Muscle of back (tissue), 11 donors: Measurements from ENCODE around the gene SLC25A21. TPM values are rescaled to one million over a fixed set of nuclear protein-coding genes. Genes with fewer than 3 reads are reported as not detected.
"Not testable (repeated sequence)": the region's sequence is repeated elsewhere in the genome, so short reads cannot be mapped to it uniquely, and the experiment has no call there.

ENCODE experiments used
- DNase-seq, 3 donors: peaks; one replicate each; pipeline versions ENCODE4 v3.0.0 to v3.0.0-alpha.2; 2013
- polyA plus RNA-seq, 10 donors: library from polyadenylated mRNA; unstranded; fragments of 120-200 nt; gene quantifications; one replicate each; pipeline ENCODE4 v1.2.1, GENCODE V29; 2013; ENCODE audit not compliant: insufficient read length in 10 of 10

Gene SLC25A21
- polyA plus RNA-seq, 10 donors, result 1.3 to 2.2 (median 1.6) TPM

GRCh38 chr14:36827861-36828260, 344.5 kb downstream of the SLC25A21 start:
- no peak for DNase-seq

GRCh38 chr14:36826614-36827013, 345.8 kb downstream of the SLC25A21 start:
- DNase-seq, result no peak

- DNase-seq, result no peak
Observed at GRCh38 chr14:36824854-36825253, 347.6 kb downstream of the SLC25A21 start.

GRCh38 chr14:36823651-36824050, 348.8 kb downstream of the SLC25A21 start:
- no peak for DNase-seq

GRCh38 chr14:36822685-36823084, 349.7 kb downstream of the SLC25A21 start:
- no peak for DNase-seq

GRCh38 chr14:36820901-36821300, 351.5 kb downstream of the SLC25A21 start:
- DNase-seq, result no peak

GRCh38 chr14:36820111-36820709, 352.2 kb downstream of the SLC25A21 start:
- no peak for DNase-seq

GRCh38 chr14:36818794-36819384, 353.5 kb downstream of the SLC25A21 start:
- DNase-seq, result peak; percentile 5 to 36 (median 27)

GRCh38 chr14:36818246-36818645, 354.2 kb downstream of the SLC25A21 start:
- DNase-seq, result no peak

GRCh38 chr14:36817071-36817930, 355.1 kb downstream of the SLC25A21 start:
- DNase-seq, result no peak

GRCh38 chr14:36816481-36816880, 355.9 kb downstream of the SLC25A21 start:
- DNase-seq, result no peak

GRCh38 chr14:36814783-36815182, 357.6 kb downstream of the SLC25A21 start:
- not testable (repeated sequence) for DNase-seq

GRCh38 chr14:36810209-36810608, 362.2 kb downstream of the SLC25A21 start:
- DNase-seq, result no peak

GRCh38 chr14:36807727-36808126, 364.7 kb downstream of the SLC25A21 start:
- no peak for DNase-seq

GRCh38 chr14:36805131-36805559, 367.3 kb downstream of the SLC25A21 start:
- no peak for DNase-seq

GRCh38 chr14:36797634-36798033, 374.8 kb downstream of the SLC25A21 start:
- no peak for DNase-seq

- no peak for DNase-seq
Observed at GRCh38 chr14:36791402-36791801, 381.0 kb downstream of the SLC25A21 start.

- no peak for DNase-seq
Observed at GRCh38 chr14:36785511-36785910, 386.9 kb downstream of the SLC25A21 start.

GRCh38 chr14:36784541-36784940, 387.9 kb downstream of the SLC25A21 start:
- no peak for DNase-seq

- DNase-seq, result no peak
Observed at GRCh38 chr14:36781897-36782296, 390.5 kb downstream of the SLC25A21 start.

GRCh38 chr14:36773558-36773957, 398.8 kb downstream of the SLC25A21 start:
- no peak for DNase-seq

- no peak for DNase-seq
Observed at GRCh38 chr14:36773136-36773540, 399.3 kb downstream of the SLC25A21 start.
